GM20431 (cell line): ENCODE measurements around the gene INTS2.
"Not testable (repeated sequence)": the region's sequence is repeated elsewhere in the genome, so short reads cannot be mapped to it uniquely, and the experiment has no call there.

ENCODE experiments used
- in situ Hi-C: fragments of 300-500 bp; cut with MseI, MboI; formaldehyde crosslinking; loops from one replicate; pipeline ENCODE4 v1.15.0; 2020; ENCODE audit warnings: low sequenced_read_pairs; ENCODE audit not compliant: unreplicated experiment

The INTS2 gene

DNA sequence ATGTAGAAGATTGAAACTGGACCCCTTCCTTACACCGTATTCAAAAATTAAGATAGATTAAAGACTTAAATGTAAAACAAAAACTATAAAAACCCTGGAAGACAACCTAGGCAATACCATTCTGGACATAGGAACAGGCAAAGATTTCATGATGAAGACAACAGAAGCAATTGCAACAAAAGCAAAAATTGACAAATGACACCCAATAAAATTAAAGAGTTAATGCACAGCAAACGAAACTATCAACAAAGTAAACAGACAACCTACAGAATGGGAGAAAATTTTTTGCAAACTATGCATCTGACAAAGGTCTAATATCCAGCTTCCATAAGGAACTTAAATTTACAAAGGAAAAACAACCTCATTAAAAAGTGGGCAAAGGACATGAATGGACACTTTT, 101.6 kb downstream of the INTS2 start:
- in situ Hi-C loops = not testable (repeated sequence)

DNA sequence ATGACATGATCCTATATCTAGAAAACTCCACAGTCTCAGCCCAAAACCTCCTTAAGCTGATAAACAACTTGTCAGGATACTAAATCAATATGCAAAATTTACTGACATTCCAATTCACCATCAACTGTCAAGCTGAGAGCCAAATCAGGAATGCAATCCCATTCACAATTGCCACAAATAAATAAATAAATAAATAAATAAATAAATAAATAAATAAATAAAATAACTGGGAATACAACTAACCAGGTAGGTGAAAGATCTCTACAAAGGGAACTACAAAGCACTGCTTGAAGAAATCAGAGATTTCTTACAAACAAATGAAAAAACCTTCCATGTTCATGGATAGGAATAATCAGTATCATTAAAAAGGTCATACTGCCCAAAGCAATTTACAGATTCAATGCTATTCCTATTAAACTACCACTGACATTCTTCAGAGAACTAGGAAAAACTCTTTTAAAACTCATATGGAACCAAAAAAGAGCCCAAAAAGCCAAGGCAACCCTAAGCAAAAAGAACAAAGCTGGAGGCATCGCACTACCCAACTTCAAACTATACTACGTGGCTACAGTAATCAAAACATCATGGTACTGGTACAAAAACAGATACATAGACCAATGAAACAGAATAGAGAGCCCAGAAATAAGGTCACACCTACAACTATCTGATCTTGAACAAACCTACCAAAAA, 102.2 kb downstream of the INTS2 start:
- in situ Hi-C loops = no loop called here

DNA sequence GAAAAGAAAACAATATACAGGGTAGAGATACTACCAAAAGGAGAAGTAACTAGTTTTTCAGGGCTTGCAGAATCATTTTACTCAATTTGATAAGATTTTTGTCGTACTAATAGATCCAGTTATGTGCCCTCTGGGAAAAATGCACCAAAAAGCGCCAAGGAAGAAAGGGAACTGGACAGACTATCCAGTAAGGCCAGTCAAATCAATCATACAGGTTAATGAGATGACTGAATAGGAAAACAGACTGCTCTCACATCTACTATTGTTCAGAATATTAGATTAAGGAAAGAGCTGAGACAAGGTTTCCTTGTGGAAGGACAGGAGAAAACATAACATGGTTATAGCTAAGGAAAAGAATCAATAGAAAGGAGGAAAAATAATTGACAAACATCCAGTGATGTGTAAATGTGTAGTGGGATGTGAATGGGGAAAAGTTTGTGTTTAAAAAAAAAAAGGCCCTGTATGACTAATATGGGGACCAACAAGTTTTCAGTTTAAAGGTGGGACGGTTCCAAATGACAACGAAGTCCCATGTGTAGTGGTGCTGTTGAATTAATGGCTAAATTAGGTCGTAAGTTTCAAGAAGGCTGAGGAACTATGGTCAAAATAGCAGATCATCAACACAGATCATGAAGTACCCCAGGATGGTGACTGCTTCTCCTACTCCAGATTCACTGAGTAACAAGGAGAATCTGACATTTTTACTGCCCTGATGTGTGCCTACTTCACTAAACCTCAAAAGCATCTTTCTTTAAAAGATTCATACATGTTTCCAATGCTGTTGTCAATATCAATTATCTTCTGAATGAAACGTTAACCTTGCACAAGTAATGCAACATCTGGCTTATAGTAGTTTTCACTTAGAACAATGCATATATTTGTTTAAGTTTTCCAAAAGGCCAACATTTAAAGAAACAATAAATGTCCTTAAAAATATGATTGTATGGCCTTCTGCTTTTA, 105.2 kb downstream of the INTS2 start:
- in situ Hi-C loops = no loop called here

DNA sequence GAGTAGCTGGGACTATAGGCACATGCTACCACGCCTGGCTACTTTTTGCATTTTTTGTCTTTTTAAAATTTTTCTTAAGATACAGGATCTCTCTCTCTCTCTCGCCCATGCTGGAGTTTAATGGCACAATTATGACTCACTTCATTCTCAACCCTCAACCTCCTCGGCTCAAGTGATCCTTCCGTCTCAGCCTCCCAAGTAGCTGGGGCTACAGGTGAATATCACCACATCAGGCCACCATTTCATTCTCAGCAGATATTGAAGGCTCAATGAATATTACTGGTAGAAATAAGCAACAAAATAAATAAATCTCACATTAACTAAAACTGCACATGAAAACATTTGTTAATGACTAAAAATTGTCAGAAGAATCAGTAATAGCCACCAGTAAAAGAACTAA, 106.1 kb downstream of the INTS2 start:
- in situ Hi-C loops = no loop called here

DNA sequence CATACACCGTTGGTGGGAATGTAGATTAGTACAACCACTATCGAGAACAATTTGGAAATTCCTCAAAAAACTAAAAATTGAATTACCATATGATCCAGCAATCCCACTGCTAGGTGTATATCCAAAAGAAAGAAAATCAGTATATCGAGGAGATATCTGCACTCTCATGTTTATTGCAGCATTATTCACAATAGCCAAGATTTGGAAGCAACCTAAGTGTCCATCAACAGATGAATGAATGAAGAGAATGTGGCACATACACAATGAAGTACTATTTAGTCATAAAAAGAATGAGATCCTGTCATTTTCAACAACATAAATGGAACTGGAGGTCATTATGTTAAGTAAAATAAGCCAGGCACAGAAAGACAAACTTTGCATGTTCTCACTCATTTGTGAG, 108.5 kb downstream of the INTS2 start:
- in situ Hi-C loops = not testable (repeated sequence)

DNA sequence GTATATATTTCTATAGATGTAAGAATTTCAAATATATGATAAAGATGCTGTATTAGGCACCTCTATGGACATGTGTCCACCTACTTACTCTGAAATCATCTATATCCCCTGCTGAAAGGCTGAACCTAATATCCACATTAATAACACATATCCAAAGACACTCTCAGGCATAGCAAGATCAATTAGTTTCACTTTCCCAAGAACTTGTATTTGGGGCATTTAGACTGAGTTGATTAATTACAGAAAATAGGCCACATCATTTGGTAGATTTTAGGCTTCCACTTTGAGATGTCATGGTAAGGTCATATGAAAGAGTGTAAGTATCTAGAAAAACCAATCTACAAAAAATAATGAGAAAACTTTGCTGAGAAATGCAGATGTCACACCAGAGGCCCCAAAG, 109.6 kb downstream of the INTS2 start:
- in situ Hi-C loops = no loop called here

DNA sequence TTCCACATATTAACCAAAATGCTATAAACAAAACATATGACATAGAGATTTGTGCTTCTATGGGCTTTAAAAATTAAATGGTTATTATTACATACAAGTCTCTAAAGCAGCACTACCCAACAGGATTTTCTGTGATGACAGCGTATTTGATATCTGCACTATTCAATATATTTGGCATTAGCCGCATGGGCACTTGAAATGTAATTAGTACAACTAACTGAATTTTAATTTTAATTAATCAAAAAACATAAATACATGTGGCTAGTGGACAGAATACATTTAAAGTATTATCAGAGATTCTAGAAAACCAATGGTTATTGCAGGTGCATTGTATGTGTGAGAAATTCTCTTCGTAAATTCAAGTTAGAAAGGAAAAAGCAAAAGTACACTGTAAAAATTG, 110.3 kb downstream of the INTS2 start:
- in situ Hi-C loops = no loop called here

DNA sequence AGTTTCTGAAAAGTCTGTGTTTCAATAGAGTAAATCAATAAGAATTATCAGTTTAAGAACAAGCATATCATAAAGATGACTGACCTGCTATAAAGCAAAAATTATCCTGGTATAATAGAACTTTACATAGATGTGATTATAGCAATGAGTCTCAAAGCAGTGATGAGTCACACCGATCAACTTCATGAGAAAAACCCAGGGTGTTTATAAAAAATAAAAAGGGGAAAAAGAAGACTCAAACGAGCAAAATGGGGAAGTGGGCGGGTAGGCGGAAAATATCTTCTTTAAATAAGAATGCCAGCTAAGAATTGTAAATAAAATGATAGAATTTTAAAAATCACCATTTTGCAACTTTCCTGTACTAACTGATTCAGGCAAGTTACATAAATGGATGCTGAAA, 111.2 kb downstream of the INTS2 start:
- in situ Hi-C loops = no loop called here

DNA sequence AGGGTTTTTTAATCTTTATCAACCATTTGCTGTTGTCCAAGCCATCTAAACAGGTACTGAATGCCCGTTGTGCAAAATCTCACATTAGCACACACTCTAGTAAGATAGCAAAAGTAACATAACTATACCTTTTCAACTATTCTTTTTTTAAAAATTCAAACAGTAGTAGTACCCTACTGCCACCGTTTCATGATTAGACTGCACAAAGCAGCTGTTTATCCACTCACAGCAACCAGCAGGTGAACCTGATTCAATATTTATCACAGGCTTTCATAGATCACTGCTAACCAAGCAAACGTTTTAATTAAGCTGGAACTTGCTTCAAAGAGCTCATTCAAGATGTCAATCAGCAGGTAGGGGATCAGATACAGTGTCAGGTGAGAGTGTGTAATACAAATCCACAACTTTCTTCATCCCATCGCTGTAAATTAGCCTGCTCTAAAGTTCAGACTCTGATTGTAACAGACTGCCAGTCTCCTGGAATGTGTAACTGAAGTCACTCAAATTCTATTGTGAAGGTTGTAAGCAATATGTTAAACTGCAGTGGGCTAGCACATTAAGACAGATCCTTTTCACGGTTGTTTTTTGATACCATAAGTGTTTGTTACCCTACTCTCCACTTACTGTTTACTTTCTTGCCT, 111.8 kb downstream of the INTS2 start:
- in situ Hi-C loops = no loop called here
